HEK293 (cell line): Measurements from ENCODE around the gene PIM1.

Experiments used
- CTCF ChIA-PET: fragments of 350-600 bp; formaldehyde crosslinking; extraction: SDS; loops from one replicate; lab custom pipeline; 2021; ENCODE audit warnings: antibody characterized with exemption; lab: Yijun Ruan, JAX
- POLR2A ChIA-PET: fragments of 300-600 bp; formaldehyde crosslinking; extraction: SDS; loops from one replicate; lab custom pipeline; 2020; ENCODE audit warnings: antibody characterized with exemption, inconsistent platforms; lab: Yijun Ruan, JAX
- H3K27ac ChIP-seq: fragments of 200-500 bp; sonication (Bioruptor generic); 2 replicates; pipeline ENCODE4 v1.5.1; 2014; ENCODE audit warnings: low read depth, low read length, control low read depth, inconsistent platforms; ENCODE audit errors: extremely low read depth
- H3K36me3 ChIP-seq, 2 experiments: fragments of 200-500 bp in 1 of 2; sonication (Bioruptor generic) in 1 of 2; 1 replicate in 1 of 2; 2 replicates in 1 of 2; pipeline ENCODE4 v1.5.1; 2014 to 2017; ENCODE audit warnings: inconsistent platforms in 2 of 2, low read length in 2 of 2; ENCODE audit not compliant: control insufficient read depth in 2 of 2, insufficient read depth in 1 of 2
- H3K4me1 ChIP-seq: fragments of 200-500 bp; sonication (Bioruptor generic); 2 replicates; pipeline ENCODE4 v1.5.1; 2014; ENCODE audit warnings: mild to moderate bottlenecking, low read length, inconsistent platforms; ENCODE audit not compliant: control insufficient read depth, insufficient read depth
- H3K4me3 ChIP-seq: 2 replicates; pipeline ENCODE4 v1.5.1; 2011; ENCODE audit warnings: low read depth, mild to moderate bottlenecking, control low read depth, low read length, moderate library complexity
- H3K9me3 ChIP-seq: fragments of 200-500 bp; sonication (Bioruptor generic); 2 replicates; pipeline ENCODE4 v1.5.1; 2014; ENCODE audit warnings: low read depth, low read length, inconsistent platforms; ENCODE audit not compliant: control insufficient read depth, insufficient read depth
- AEBP2 ChIP-seq: fragments of 450-650 bp; formaldehyde crosslinking; IDR thresholded peaks from 2 replicates; pipeline ENCODE4 v1.5.1; 2016; ENCODE audit warnings: missing biosample characterization, missing genetic modification characterization, borderline replicate concordance
- GLI2 ChIP-seq: fragments of 450-650 bp; formaldehyde crosslinking; IDR thresholded peaks from 2 replicates; pipeline ENCODE4; 2017; ENCODE audit warnings: missing biosample characterization, missing genetic modification characterization, low read depth, borderline replicate concordance
- PRDM2 ChIP-seq: fragments of 450-650 bp; formaldehyde crosslinking; IDR thresholded peaks from 2 replicates; pipeline ENCODE4 v1.5.1; 2016; ENCODE audit warnings: missing biosample characterization, missing genetic modification characterization, borderline replicate concordance
- REPIN1 ChIP-seq: fragments of 450-650 bp; formaldehyde crosslinking; IDR thresholded peaks from 2 replicates; pipeline ENCODE4 v1.5.1; 2017; ENCODE audit warnings: missing biosample characterization, missing genetic modification characterization, low read depth
- ZNF266 ChIP-seq: fragments of 450-650 bp; formaldehyde crosslinking; IDR thresholded peaks from 2 replicates; pipeline ENCODE4 v1.5.1; 2016; ENCODE audit warnings: missing biosample characterization, missing genetic modification characterization, low read depth
- ZNF362 ChIP-seq: fragments of 450-650 bp; formaldehyde crosslinking; IDR thresholded peaks from 2 replicates; pipeline ENCODE4 v1.5.1; 2016; ENCODE audit warnings: missing biosample characterization, missing genetic modification characterization
- ZNF391 ChIP-seq: fragments of 450-650 bp; formaldehyde crosslinking; IDR thresholded peaks from 2 replicates; pipeline ENCODE4 v1.5.1; 2016; ENCODE audit warnings: low read depth, missing biosample characterization, missing genetic modification characterization, borderline replicate concordance
- ZNF48 ChIP-seq: fragments of 450-650 bp; formaldehyde crosslinking; IDR thresholded peaks from 2 replicates; pipeline ENCODE4 v1.5.1; 2016; ENCODE audit warnings: missing biosample characterization, missing genetic modification characterization
- ZNF830 ChIP-seq: fragments of 450-650 bp; IDR thresholded peaks from 2 replicates; pipeline ENCODE4 v1.5.0; 2018; ENCODE audit warnings: missing biosample characterization, missing genetic modification characterization, low read depth, mild to moderate bottlenecking, moderate library complexity
- ZSCAN16 ChIP-seq: fragments of 450-650 bp; formaldehyde crosslinking; IDR thresholded peaks from 2 replicates; pipeline ENCODE4 v1.5.1; 2016; ENCODE audit warnings: missing biosample characterization, missing genetic modification characterization
- TF ChIP-seq, protein P1 (sequence below): fragments of 450-650 bp; formaldehyde crosslinking; IDR thresholded peaks from 2 replicates; pipeline ENCODE4 v1.5.1; 2016; ENCODE audit warnings: missing biosample characterization, missing genetic modification characterization

PIM1 gene

GRCh38 chr6:37212268-37212667, 42.3 kb downstream of the PIM1 start (continued):
- no peak for TF ChIP-seq ZNF830
- no peak for TF ChIP-seq ZNF362 (tag by site-specific recombination)
- no peak for TF ChIP-seq PRDM2 (tag by site-specific recombination)
- TF ChIP-seq ZNF266 = no peak
- no peak for TF ChIP-seq GLI2

- Histone ChIP-seq H3K4me1 (peaks cover 3% of the 10 kb centered on the region), H3K36me3 (no peaks in the 10 kb centered on the region), H3K27ac (no peak overlapping the region)
- POLR2A ChIA-PET = no interaction called here
- CTCF ChIA-PET = interaction anchor here (2.0 to 3.8 kb wide), 2 partner anchors 196 to 199 kb away, joined by 7 to 10 read pairs; no protein-coding TSS in a partner anchor
- TF ChIP-seq ZNF362 (tag by site-specific recombination) (no peak), ZNF391 (no peak)
- TF ChIP-seq, all 188 proteins: peak for 0
- Histone ChIP-seq H3K4me3 (no peak overlapping the region), H3K9me3 (no peaks in the 10 kb centered on the region)
Observed at GRCh38 chr6:37218061-37218460, 48.1 kb downstream of the PIM1 start.

- CTCF ChIA-PET = interaction anchor here (3.8 to 4.4 kb wide), 2 partner anchors 9 to 197 kb away, joined by 10 to 41 read pairs; no protein-coding TSS in a partner anchor
- Histone ChIP-seq H3K9me3 (no peaks in the 10 kb centered on the region), H3K36me3 (no peaks in the 10 kb centered on the region), H3K4me3 (no peak overlapping the region), H3K4me1 (peaks cover 6% of the 10 kb centered on the region), H3K27ac (no peak overlapping the region)
- POLR2A ChIA-PET = no interaction called here
- TF ChIP-seq AEBP2 (tag by site-specific recombination) (no peak), ZSCAN16 (tag by site-specific recombination) (no peak), REPIN1 (tag by site-specific recombination) (no peak), ZNF48 (no peak)
- TF ChIP-seq, protein P1, sequence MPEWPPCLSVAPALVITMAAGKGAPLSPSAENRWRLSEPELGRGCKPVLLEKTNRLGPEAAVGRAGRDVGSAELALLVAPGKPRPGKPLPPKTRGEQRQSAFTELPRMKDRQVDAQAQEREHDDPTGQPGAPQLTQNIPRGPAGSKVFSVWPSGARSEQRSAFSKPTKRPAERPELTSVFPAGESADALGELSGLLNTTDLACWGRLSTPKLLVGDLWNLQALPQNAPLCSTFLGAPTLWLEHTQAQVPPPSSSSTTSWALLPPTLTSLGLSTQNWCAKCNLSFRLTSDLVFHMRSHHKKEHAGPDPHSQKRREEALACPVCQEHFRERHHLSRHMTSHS (tag by site-specific recombination) = no peak
Observed at GRCh38 chr6:37218511-37218910, 48.6 kb downstream of the PIM1 start.
